K562 (cell line): ENCODE data around the gene FGR.

Experiments
- ARID2 ChIP-seq: fragments of 450-650 bp; IDR thresholded peaks from 2 replicates; pipeline ENCODE4 v1.6.1; 2017; ENCODE audit warnings: antibody characterized with exemption, mild to moderate bottlenecking
- EHMT2 ChIP-seq: fragments of 450-650 bp; IDR thresholded peaks from 2 replicates; pipeline ENCODE4 v1.6.1; 2018; ENCODE audit warnings: antibody characterized with exemption
- GTF2F1 ChIP-seq: IDR thresholded peaks from 2 replicates; pipeline ENCODE4 v1.6.1; 2011; ENCODE audit warnings: low read depth, low read length, improper control_type of control experiment
- JUND ChIP-seq, 2 experiments: IDR thresholded peaks; 2 replicates in 1 of 2; 3 replicates in 1 of 2; pipeline ENCODE4 v1.6.1; 2011; ENCODE audit warnings: borderline replicate concordance in 2 of 2, low read depth in 2 of 2, low read length in 2 of 2, improper control_type of control experiment in 1 of 2, missing biosample characterization in 1 of 2, missing genetic modification characterization in 1 of 2, missing genetic modification reagents in 1 of 2
- NFE2L1 ChIP-seq: fragments of 450-650 bp; IDR thresholded peaks from 2 replicates; pipeline ENCODE4 v1.6.1; 2016; ENCODE audit warnings: missing genetic modification characterization, low read depth, mild to moderate bottlenecking, missing compliant biosample characterization, moderate library complexity, borderline replicate concordance
- NR2C2 ChIP-seq, 2 experiments: fragments of 200-800 bp in 1 of 2; sonication (Bioruptor generic) in 1 of 2; sonication (generic) in 1 of 2; formaldehyde crosslinking in 1 of 2; IDR thresholded peaks; 2 replicates each; pipeline versions ENCODE4 v1.6.1 to v1.8.0; 2016 to 2022; ENCODE audit warnings: mild to moderate bottlenecking in 1 of 2, missing compliant biosample characterization in 1 of 2, missing genetic modification characterization in 1 of 2, missing genetic modification reagents in 1 of 2
- NR3C1 ChIP-seq: sonication (generic); formaldehyde crosslinking; IDR thresholded peaks from 2 replicates; pipeline ENCODE4 v1.8.1; 2022; ENCODE audit warnings: missing genetic modification reagents
- RNF2 ChIP-seq: sonication (generic); IDR thresholded peaks from 2 replicates; pipeline ENCODE4 v1.6.1; 2016
- SIN3A ChIP-seq, 2 experiments: fragments of 150-350 bp in 1 of 2; IDR thresholded peaks; 2 replicates each; pipeline ENCODE4 v1.6.1; 2011 to 2016; ENCODE audit warnings: borderline replicate concordance in 2 of 2, low read depth in 2 of 2, low read length in 2 of 2, mild to moderate bottlenecking in 2 of 2, moderate library complexity in 2 of 2; ENCODE audit not compliant: control insufficient read depth in 1 of 2
- SP1 ChIP-seq: sonication (generic); formaldehyde crosslinking; IDR thresholded peaks from 2 replicates; pipeline ENCODE4 v1.8.1; 2022; ENCODE audit warnings: mild to moderate bottlenecking, missing genetic modification reagents
- ZNF274 ChIP-seq: IDR thresholded peaks from 2 replicates; pipeline ENCODE4 v1.6.1; 2011; ENCODE audit warnings: low read depth, mild to moderate bottlenecking, low read length, moderate library complexity, borderline replicate concordance
- TF ChIP-seq, protein P1 (sequence below): sonication (generic); formaldehyde crosslinking; IDR thresholded peaks from 2 replicates; pipeline ENCODE4 v1.8.1; 2022; ENCODE audit warnings: missing genetic modification reagents
- TF ChIP-seq, protein P2 (sequence below): fragments of 250-450 bp; sonication (Bioruptor Pico); IDR thresholded peaks from 2 replicates; pipeline ENCODE4 v1.5.0; 2020; ENCODE audit warnings: mild to moderate bottlenecking, borderline replicate concordance
- TF ChIP-seq, protein P3 (sequence below): fragments of 250-450 bp; sonication (Bioruptor Pico); IDR thresholded peaks from 2 replicates; pipeline ENCODE4 v1.4.0; 2020; ENCODE audit warnings: mild to moderate bottlenecking

DNA sequence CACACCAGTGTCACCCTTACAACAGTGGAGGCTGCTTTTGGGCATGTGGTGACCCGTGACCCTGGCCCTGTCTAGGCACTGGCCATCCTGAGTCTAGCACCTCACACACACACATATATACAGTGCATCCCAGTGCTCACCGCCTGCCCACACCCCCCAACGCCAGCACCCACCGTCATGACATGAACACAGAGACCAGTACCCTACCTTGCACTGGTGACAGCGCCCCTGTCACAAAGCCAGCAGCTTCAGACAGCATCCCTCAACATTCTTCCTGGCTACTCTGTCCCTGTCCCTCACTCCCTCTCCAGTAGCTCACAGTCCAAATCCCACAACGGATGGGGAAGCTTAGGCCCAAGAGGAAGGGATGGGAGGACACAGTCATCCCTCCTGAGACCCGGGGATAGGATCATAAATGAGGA lies 58.2 kb downstream of the FGR start:
- TF ChIP-seq ZNF274 (no peak), GTF2F1 (no peak), SP1 (CRISPR knock-in tag) (no peak), NFE2L1 (tag) (no peak), SIN3A (IDR thresholded peaks at IDR 0.05; ENCODE audit: borderline replicate concordance in 2 of 2, control insufficient read depth in 1 of 2, low read depth in 2 of 2, low read length in 2 of 2) (no peak), NR2C2 (CRISPR knock-in tag; IDR thresholded peaks at IDR 0.05) (no peak), NR2C2 (tag; IDR thresholded peaks at IDR 0.05) (no peak), JUND (IDR thresholded peaks at IDR 0.05; ENCODE audit: borderline replicate concordance, low read depth, low read length) (no peak), JUND (tag; IDR thresholded peaks at IDR 0.05; ENCODE audit: borderline replicate concordance, low read depth, low read length) (no peak), NR3C1 (CRISPR knock-in tag) (no peak), ARID2 (no peak), EHMT2 (no peak), RNF2 (no peak)
- TF ChIP-seq, protein P1, sequence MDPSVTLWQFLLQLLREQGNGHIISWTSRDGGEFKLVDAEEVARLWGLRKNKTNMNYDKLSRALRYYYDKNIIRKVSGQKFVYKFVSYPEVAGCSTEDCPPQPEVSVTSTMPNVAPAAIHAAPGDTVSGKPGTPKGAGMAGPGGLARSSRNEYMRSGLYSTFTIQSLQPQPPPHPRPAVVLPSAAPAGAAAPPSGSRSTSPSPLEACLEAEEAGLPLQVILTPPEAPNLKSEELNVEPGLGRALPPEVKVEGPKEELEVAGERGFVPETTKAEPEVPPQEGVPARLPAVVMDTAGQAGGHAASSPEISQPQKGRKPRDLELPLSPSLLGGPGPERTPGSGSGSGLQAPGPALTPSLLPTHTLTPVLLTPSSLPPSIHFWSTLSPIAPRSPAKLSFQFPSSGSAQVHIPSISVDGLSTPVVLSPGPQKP: no peak
- TF ChIP-seq, protein P2, sequence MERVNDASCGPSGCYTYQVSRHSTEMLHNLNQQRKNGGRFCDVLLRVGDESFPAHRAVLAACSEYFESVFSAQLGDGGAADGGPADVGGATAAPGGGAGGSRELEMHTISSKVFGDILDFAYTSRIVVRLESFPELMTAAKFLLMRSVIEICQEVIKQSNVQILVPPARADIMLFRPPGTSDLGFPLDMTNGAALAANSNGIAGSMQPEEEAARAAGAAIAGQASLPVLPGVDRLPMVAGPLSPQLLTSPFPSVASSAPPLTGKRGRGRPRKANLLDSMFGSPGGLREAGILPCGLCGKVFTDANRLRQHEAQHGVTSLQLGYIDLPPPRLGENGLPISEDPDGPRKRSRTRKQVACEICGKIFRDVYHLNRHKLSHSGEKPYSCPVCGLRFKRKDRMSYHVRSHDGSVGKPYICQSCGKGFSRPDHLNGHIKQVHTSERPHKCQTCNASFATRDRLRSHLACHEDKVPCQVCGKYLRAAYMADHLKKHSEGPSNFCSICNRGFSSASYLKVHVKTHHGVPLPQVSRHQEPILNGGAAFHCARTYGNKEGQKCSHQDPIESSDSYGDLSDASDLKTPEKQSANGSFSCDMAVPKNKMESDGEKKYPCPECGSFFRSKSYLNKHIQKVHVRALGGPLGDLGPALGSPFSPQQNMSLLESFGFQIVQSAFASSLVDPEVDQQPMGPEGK (CRISPR knock-in tag): no peak
- TF ChIP-seq, protein P3, sequence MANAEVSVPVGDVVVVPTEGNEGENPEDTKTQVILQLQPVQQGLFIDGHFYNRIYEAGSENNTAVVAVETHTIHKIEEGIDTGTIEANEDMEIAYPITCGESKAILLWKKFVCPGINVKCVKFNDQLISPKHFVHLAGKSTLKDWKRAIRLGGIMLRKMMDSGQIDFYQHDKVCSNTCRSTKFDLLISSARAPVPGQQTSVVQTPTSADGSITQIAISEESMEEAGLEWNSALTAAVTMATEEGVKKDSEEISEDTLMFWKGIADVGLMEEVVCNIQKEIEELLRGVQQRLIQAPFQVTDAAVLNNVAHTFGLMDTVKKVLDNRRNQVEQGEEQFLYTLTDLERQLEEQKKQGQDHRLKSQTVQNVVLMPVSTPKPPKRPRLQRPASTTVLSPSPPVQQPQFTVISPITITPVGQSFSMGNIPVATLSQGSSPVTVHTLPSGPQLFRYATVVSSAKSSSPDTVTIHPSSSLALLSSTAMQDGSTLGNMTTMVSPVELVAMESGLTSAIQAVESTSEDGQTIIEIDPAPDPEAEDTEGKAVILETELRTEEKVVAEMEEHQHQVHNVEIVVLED (CRISPR knock-in tag): no peak
